Stimulated activated CD4-positive, alpha-beta T cell treated with anti-CD3 and anti-CD28 coated beads, Interleukin-15, amount 100 ng/mL, for 48 hours (primary cell): Measurements from ENCODE around the gene HMGN2.

Experiments
- DNase-seq, 2 donors: peaks; one replicate each; pipeline ENCODE4 v3.0.0-alpha.2; 2020; ENCODE audit warnings: low read depth in 2 of 2

The HMGN2 gene

GRCh38 chr1:26472320-26472900 is at the start of gene HMGN2:
Gene HMGN2 (plus strand): TSS chr1:26472440. CDS start chr1:26472613, 173 bp downstream.
- DNase-seq = peak; percentile 86 to 89

GRCh38 chr1:26429721-26430120 is 42.5 kb upstream of the HMGN2 start:
- DNase-seq = no peak

- DNase-seq = peak; percentile 97 to 98
Measured at GRCh38 chr1:26431979-26432695, 40.1 kb upstream of the HMGN2 start, which contains the start of gene DHDDS. Gene DHDDS (plus strand): TSS chr1:26432321. CDS start chr1:26432946, 625 bp downstream.

GRCh38 chr1:26432793-26433192 is 39.4 kb upstream of the HMGN2 start:
- no peak for DNase-seq

GRCh38 chr1:26434161-26434752 is 38.0 kb upstream of the HMGN2 start:
- no peak for DNase-seq

- no peak for DNase-seq
Measured at GRCh38 chr1:26438041-26438440, 34.2 kb upstream of the HMGN2 start.

- no peak for DNase-seq
Measured at GRCh38 chr1:26440259-26440658, 32.0 kb upstream of the HMGN2 start.

- no peak for DNase-seq
Measured at GRCh38 chr1:26449868-26450267, 22.4 kb upstream of the HMGN2 start.

GRCh38 chr1:26450908-26451307 is 21.3 kb upstream of the HMGN2 start:
- no peak for DNase-seq

GRCh38 chr1:26452459-26453183 is 19.6 kb upstream of the HMGN2 start:
- no peak for DNase-seq

GRCh38 chr1:26459148-26459547 is 13.1 kb upstream of the HMGN2 start:
- DNase-seq = no peak

GRCh38 chr1:26459573-26460031 is 12.6 kb upstream of the HMGN2 start:
- no peak for DNase-seq

- no peak for DNase-seq
Measured at GRCh38 chr1:26468911-26469310, 3.3 kb upstream of the HMGN2 start.

GRCh38 chr1:26469558-26469957 is 2.7 kb upstream of the HMGN2 start:
- DNase-seq = no peak

- no peak for DNase-seq
Measured at GRCh38 chr1:26470878-26471497, 1.3 kb upstream of the HMGN2 start.

- peak; percentile 10 to 22 for DNase-seq
Measured at GRCh38 chr1:26471498-26472319, 531 bp upstream of the HMGN2 start.

- peak; percentile 89 to 93 for DNase-seq
Measured at GRCh38 chr1:26472901-26473845, 933 bp downstream of the HMGN2 start.

- DNase-seq = no peak
Measured at GRCh38 chr1:26474818-26475217, 2.6 kb downstream of the HMGN2 start.

GRCh38 chr1:26475989-26476388 is 3.7 kb downstream of the HMGN2 start:
- DNase-seq = no peak

- no peak for DNase-seq
Measured at GRCh38 chr1:26476958-26477357, 4.7 kb downstream of the HMGN2 start.
